IMR-90 (cell line): Measurements from ENCODE around the gene CCR5AS.

ENCODE experiments used
- ATAC-seq: fragments of 200-7000 bp; cut with Tn5 transposase; 2 replicates; pipeline ENCODE4 v1.9.1; 2020; ENCODE audit warnings: low read depth, mild to moderate bottlenecking, moderate library complexity
- BruUV-seq: library from RNA; stranded (reverse); fragments of 400-500 nt; replicated peaks from 2 replicates; lab custom pipeline; 2021; lab: Mats Ljungman, UMichigan
- CTCF ChIA-PET: fragments of 300-600 bp; formaldehyde crosslinking; extraction: SDS; loops from one replicate; lab custom pipeline; 2021; ENCODE audit warnings: antibody characterized with exemption; lab: Yijun Ruan, JAX
- POLR2A ChIA-PET: fragments of 300-600 bp; sonication (Branson Sonifier 250); formaldehyde crosslinking; loops from one replicate; lab custom pipeline; 2022; ENCODE audit warnings: antibody characterized with exemption; ENCODE audit not compliant: unreplicated experiment; lab: Charles Lee
- DNase-seq: peaks from one replicate; pipeline ENCODE4 v3.0.0; 2013
- H2AFZ ChIP-seq: replicated peaks from 2 replicates; pipeline ENCODE3; 2013; ENCODE audit warnings: low read length, mild to moderate bottlenecking; ENCODE audit not compliant: poor library complexity
- H2AK5ac ChIP-seq: 2 replicates; pipeline ENCODE4 v1.6.1; 2013; ENCODE audit warnings: low read depth, low read length, inconsistent platforms
- H2AK9ac ChIP-seq: replicated peaks from 2 replicates; pipeline ENCODE3; 2013; ENCODE audit warnings: mild to moderate bottlenecking, low read depth, low read length, moderate library complexity; ENCODE audit not compliant: poor library complexity
- H2BK120ac ChIP-seq: 2 replicates; pipeline ENCODE4 v1.6.1; 2013; ENCODE audit warnings: low read depth, low read length, inconsistent platforms
- H2BK15ac ChIP-seq: 3 replicates; pipeline ENCODE4 v1.6.1; 2013; ENCODE audit warnings: low read depth, low read length, inconsistent platforms
- H2BK20ac ChIP-seq: 2 replicates; pipeline ENCODE4 v1.6.1; 2013; ENCODE audit warnings: low read depth, mild to moderate bottlenecking, inconsistent platforms, low read length, moderate library complexity
- H2BK5ac ChIP-seq: 2 replicates; pipeline ENCODE4 v1.6.1; 2013; ENCODE audit warnings: mild to moderate bottlenecking, low read depth, low read length, inconsistent platforms; ENCODE audit not compliant: poor library complexity, severe bottlenecking
- H3K14ac ChIP-seq: replicated peaks from 2 replicates; pipeline ENCODE4 v1.6.1; 2013; ENCODE audit warnings: low read depth, low read length, inconsistent platforms
- H3K18ac ChIP-seq: 2 replicates; pipeline ENCODE4 v1.6.1; 2013; ENCODE audit warnings: low read depth, low read length, control low read depth
- H3K23ac ChIP-seq: 2 replicates; pipeline ENCODE4 v1.6.1; 2013; ENCODE audit warnings: low read depth, low read length, inconsistent platforms
- H3K27ac ChIP-seq: 2 replicates; pipeline ENCODE4 v1.5.1; 2013; ENCODE audit warnings: mild to moderate bottlenecking, control low read depth, low read length; ENCODE audit not compliant: insufficient read depth
- H3K27me3 ChIP-seq: 2 replicates; pipeline ENCODE4 v1.6.1; 2013; ENCODE audit warnings: low read length; ENCODE audit not compliant: control insufficient read depth, insufficient read depth
- H3K36me3 ChIP-seq: 2 replicates; pipeline ENCODE4 v1.6.1; 2013; ENCODE audit warnings: low read length, mixed read lengths; ENCODE audit not compliant: control insufficient read depth, insufficient read depth
- H3K4ac ChIP-seq: 2 replicates; pipeline ENCODE4 v1.6.1; 2013; ENCODE audit warnings: low read depth, low read length, inconsistent platforms
- H3K4me1 ChIP-seq: 2 replicates; pipeline ENCODE4 v1.6.1; 2013; ENCODE audit warnings: low read length, mixed read lengths; ENCODE audit not compliant: control insufficient read depth, insufficient read depth
- H3K4me2 ChIP-seq: 2 replicates; pipeline ENCODE4 v1.6.1; 2013; ENCODE audit warnings: low read depth, mild to moderate bottlenecking, control low read depth, low read length, moderate library complexity
- H3K4me3 ChIP-seq: 2 replicates; pipeline ENCODE4 v1.5.1; 2013; ENCODE audit warnings: low read depth, mild to moderate bottlenecking, control low read depth, low read length, moderate library complexity; ENCODE audit not compliant: insufficient read depth
- H3K56ac ChIP-seq: 2 replicates; pipeline ENCODE4 v1.6.1; 2013; ENCODE audit warnings: low read length, inconsistent platforms; ENCODE audit not compliant: insufficient read depth; ENCODE audit errors: extremely low read depth
- H3K79me1 ChIP-seq, 2 experiments: 2 replicates each; pipeline ENCODE4 v1.6.1; 2013; ENCODE audit warnings: low read length in 2 of 2, inconsistent platforms in 1 of 2, low read depth in 1 of 2
- H3K9ac ChIP-seq: 2 replicates; pipeline ENCODE4 v1.6.1; 2013; ENCODE audit warnings: low read depth, low read length, control low read depth
- H3K9me1 ChIP-seq: 2 replicates; pipeline ENCODE4 v1.6.1; 2013; ENCODE audit warnings: low read length, inconsistent platforms; ENCODE audit not compliant: insufficient read depth
- H3K9me3 ChIP-seq: 2 replicates; pipeline ENCODE4 v1.6.1; 2013; ENCODE audit warnings: low read length; ENCODE audit not compliant: control insufficient read depth, insufficient read depth
- H4K20me1 ChIP-seq: 2 replicates; pipeline ENCODE4 v1.6.1; 2013; ENCODE audit warnings: low read length, inconsistent platforms; ENCODE audit not compliant: insufficient read depth
- H4K5ac ChIP-seq: 2 replicates; pipeline ENCODE4 v1.6.1; 2013; ENCODE audit warnings: mild to moderate bottlenecking, low read depth, low read length, control low read depth
- H4K8ac ChIP-seq, 2 experiments: 2 replicates each; pipeline ENCODE4 v1.6.1; 2013; ENCODE audit warnings: low read depth in 2 of 2, low read length in 2 of 2, control low read depth in 1 of 2, inconsistent platforms in 1 of 2
- H4K91ac ChIP-seq: 2 replicates; pipeline ENCODE4 v1.6.1; 2013; ENCODE audit warnings: low read depth, low read length, inconsistent platforms; ENCODE audit not compliant: insufficient read depth
- FOS ChIP-seq: fragments of 150-350 bp; IDR thresholded peaks from 2 replicates; pipeline ENCODE4 v1.6.1; 2016; ENCODE audit warnings: low read depth, low read length
- MAFK ChIP-seq: IDR thresholded peaks from 2 replicates; pipeline ENCODE4 v1.6.1; 2012; ENCODE audit warnings: low read depth, low read length, improper control_type of control experiment
- SMC3 ChIP-seq: fragments of 150-350 bp; IDR thresholded peaks from 2 replicates; pipeline ENCODE4 v1.6.1; 2016; ENCODE audit warnings: low read depth, mild to moderate bottlenecking, antibody characterized with exemption, low read length, moderate library complexity
- WGBS, 2 experiments: methylation state at CpG; one replicate each; pipeline versions ENCODE4 v1.1.5 to v1.1.7; 2013; ENCODE audit warnings: missing lambda C conversion rate in 2 of 2; ENCODE audit not compliant: insufficient read length in 1 of 2; ENCODE audit errors: extremely low coverage in 2 of 2; 5-methylcytosine and 5-hydroxymethylcytosine counted together
- dilution Hi-C: fragments of 300-500 bp; cut with HindIII; formaldehyde crosslinking; loops from one replicate; pipeline ENCODE4 v1.14.3; 2018; ENCODE audit warnings: low sequenced_read_pairs; ENCODE audit not compliant: unreplicated experiment
- in situ Hi-C: fragments of 300-500 bp; cut with MboI; formaldehyde crosslinking; loops from 3 replicates; pipeline ENCODE4 v1.14.3; 2019; ENCODE audit warnings: low sequenced_read_pairs, inconsistent platforms, mixed read lengths
- intact Hi-C: fragments of 100-400 bp; cut with micrococcal nuclease; formaldehyde crosslinking; loops from 2 replicates; pipeline ENCODE4 v1.10.0; 2022

Gene CCR5AS

GRCh38 chr3:46442576-46443530, 36.0 kb upstream of the CCR5AS start:
- in situ Hi-C loops: no loop called here
- ATAC-seq: no peak
- Histone ChIP-seq H2BK20ac (no peak overlapping the region), H3K4ac (no peak overlapping the region), H3K36me3 (no peaks in the 10 kb centered on the region), H3K14ac (no peak overlapping the region), H3K23ac (no peak overlapping the region), H4K91ac (no peak overlapping the region), H3K4me1 (no peaks in the 10 kb centered on the region), H2AK5ac (no peak overlapping the region), H4K5ac (no peak overlapping the region), H4K8ac (no peak overlapping the region), H3K27me3 (peaks cover 66% of the 10 kb centered on the region), H3K4me2 (no peak overlapping the region), H3K4me3 (no peak overlapping the region), H3K9me1 (no peaks in the 10 kb centered on the region), H3K56ac (no peak overlapping the region), H3K79me1 (no peaks in the 10 kb centered on the region), H3K27ac (no peak overlapping the region), H2BK5ac (no peak overlapping the region), H3K9ac (no peak overlapping the region), H2BK15ac (no peak overlapping the region), H4K20me1 (no peaks in the 10 kb centered on the region), H3K18ac (no peak overlapping the region), H2BK120ac (no peak overlapping the region), H3K9me3 (peaks cover 2% of the 10 kb centered on the region), H2AFZ (no peak overlapping the region), H2AK9ac (no peak overlapping the region)
- POLR2A ChIA-PET: no interaction called here
- no peak for DNase-seq
- dilution Hi-C loops: no loop called here
- BruUV-seq: no TSS peak
- CTCF ChIA-PET: interaction anchor here (0.6 to 0.7 kb wide), 2 partner anchors 9 to 148 kb away, joined by 3 to 4 read pairs; no protein-coding TSS in a partner anchor
- 52% methylated on average over 4 of the region's 16 CpGs; no CpG with 5 or more reads in 1 of the 2 experiments for WGBS, 2 experiments
- TF ChIP-seq MAFK (no peak), SMC3 (no peak), FOS (no peak)
- intact Hi-C loops: no loop called here
